ENCODE results near the gene LOXHD1.

The LOXHD1 gene

DNA sequence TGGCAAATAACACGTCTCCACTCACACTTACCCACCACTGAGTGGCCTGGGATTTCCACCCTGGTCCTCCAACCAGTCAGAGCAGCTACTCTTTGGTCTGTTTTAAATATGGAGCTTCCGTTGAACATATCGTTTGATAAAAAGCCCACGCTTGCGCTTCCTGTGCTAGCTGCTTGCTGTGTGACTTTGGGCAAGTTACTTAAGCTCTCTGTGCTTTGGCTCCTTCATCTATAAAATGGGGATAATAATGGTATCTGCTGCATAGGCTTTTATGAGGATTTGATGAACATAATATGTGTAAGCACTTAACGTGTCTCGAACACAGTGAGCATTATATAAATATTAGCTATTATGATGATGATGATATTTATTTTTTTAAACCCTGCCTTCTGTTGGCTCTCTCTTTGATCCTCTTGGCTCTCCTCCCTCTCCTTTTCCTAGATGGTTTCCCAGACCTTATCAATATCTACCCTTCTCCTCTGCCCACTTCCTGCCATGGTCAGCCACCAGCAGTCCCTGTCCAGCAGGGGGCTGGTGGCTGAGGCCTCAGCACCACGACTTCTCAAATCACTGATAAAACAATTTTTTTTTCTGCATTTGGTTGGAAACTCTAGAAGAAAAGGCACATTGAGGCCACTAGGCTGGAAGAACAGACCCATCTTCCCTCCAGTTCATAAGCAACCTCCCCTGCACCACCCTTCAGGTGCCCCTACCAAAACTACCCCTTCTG lies 191.9 kb downstream of the LOXHD1 start:
- no peaks in the 10 kb centered on the region for H3K27me3 ChIP-seq (replicated peaks; ENCODE audit: control insufficient read depth, insufficient read depth, low read length, poor library complexity, severe bottlenecking)
- DNase-seq = no peak
- H3K9me3 ChIP-seq (ENCODE audit: control insufficient read depth, low read length) = no peaks in the 10 kb centered on the region

DNA sequence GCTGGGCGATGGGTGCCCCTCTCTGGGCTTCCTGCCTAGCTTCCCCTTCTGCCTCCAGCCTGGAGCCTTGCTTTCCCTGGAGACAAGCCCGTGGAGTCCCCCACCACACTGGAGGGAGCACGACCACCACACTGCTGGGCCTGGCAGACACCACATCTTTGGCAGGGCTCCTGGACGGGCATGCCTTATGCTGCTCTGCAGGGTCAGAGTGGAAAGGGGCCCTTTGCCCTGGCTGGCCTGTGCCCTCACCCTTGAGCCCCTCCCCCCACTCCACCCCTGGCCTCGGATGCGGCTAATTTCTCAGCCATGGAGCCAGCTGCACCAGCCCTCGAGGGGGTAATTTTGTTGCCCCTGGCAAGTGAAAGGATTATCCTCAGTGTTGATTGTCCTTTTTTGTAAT lies 194.5 kb downstream of the LOXHD1 start:
- Histone ChIP-seq H3K4me1 (ENCODE audit: control insufficient read depth, insufficient read depth, low read length, poor library complexity, severe bottlenecking) (no peaks in the 10 kb centered on the region), H3K36me3 (ENCODE audit: control insufficient read depth, insufficient read depth, low read length) (no peaks in the 10 kb centered on the region), H3K4me3 (ENCODE audit: insufficient read depth, low read depth, low read length, poor library complexity, severe bottlenecking) (no peak overlapping the region), H3K27me3 (replicated peaks; ENCODE audit: control insufficient read depth, insufficient read depth, low read length, poor library complexity, severe bottlenecking) (no peaks in the 10 kb centered on the region), H3K9me3 (ENCODE audit: control insufficient read depth, low read length) (no peaks in the 10 kb centered on the region), H3K27ac (ENCODE audit: insufficient read depth, low read length, poor library complexity, severe bottlenecking) (no peak overlapping the region)
- no peak for DNase-seq

More for the DNA sequence above, 191.9 kb downstream of the LOXHD1 start:
- H3K36me3 ChIP-seq (ENCODE audit: control insufficient read depth, insufficient read depth, low read length) = no peaks in the 10 kb centered on the region
- H3K4me1 ChIP-seq (ENCODE audit: control insufficient read depth, insufficient read depth, low read length, poor library complexity, severe bottlenecking) = no peaks in the 10 kb centered on the region
- H3K27ac ChIP-seq (ENCODE audit: insufficient read depth, low read length, poor library complexity, severe bottlenecking) = no peak overlapping the region
- no peak overlapping the region for H3K4me3 ChIP-seq (ENCODE audit: insufficient read depth, low read depth, low read length, poor library complexity, severe bottlenecking)

DNA sequence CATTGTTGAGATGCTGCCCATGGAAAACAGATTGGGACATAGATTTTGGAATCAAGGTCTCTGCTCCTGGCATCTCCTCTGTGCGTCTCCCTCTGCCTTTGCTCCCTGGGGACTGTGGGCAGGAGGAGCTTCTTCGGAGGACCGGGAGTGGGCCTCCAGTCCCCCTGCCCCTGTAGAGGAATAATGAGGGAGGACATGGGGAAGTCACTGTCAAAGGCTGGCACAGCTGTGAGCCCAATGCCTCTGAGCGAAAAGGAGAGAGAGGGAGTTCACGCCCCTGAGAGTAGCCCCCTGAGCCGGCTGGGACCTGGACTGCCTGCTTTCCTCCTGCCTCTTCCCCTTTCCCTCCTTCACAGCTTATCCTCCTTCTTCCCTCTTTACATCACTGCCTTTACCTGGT lies 195.0 kb downstream of the LOXHD1 start:
- no peak overlapping the region for H3K4me3 ChIP-seq (ENCODE audit: insufficient read depth, low read depth, low read length, poor library complexity, severe bottlenecking)
- no peaks in the 10 kb centered on the region for H3K4me1 ChIP-seq (ENCODE audit: control insufficient read depth, insufficient read depth, low read length, poor library complexity, severe bottlenecking)
- H3K27me3 ChIP-seq (replicated peaks; ENCODE audit: control insufficient read depth, insufficient read depth, low read length, poor library complexity, severe bottlenecking) = no peaks in the 10 kb centered on the region
- DNase-seq = no peak
- H3K9me3 ChIP-seq (ENCODE audit: control insufficient read depth, low read length) = no peaks in the 10 kb centered on the region
- no peak overlapping the region for H3K27ac ChIP-seq (ENCODE audit: insufficient read depth, low read length, poor library complexity, severe bottlenecking)
- H3K36me3 ChIP-seq (ENCODE audit: control insufficient read depth, insufficient read depth, low read length) = no peaks in the 10 kb centered on the region

DNA sequence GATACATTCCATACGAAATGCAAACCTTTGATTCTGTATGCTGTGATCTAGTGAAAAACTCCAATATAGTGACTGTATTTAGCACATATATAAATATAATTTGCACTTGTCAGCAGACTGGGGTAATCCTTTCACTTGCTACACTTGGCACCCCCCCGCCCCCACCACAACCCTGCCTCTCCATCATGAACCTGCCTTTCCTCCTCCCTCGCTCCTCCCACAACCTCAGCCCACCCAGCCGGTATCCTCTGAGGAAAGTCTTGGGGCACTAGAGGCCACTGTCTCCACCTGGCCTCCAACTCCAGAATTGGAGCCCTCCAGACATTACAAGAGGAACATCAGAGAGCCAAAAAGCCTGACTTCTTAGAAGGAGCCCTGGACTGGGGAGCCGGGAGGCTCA lies 196.3 kb downstream of the LOXHD1 start:
- Histone ChIP-seq H3K4me1 (ENCODE audit: control insufficient read depth, insufficient read depth, low read length, poor library complexity, severe bottlenecking) (no peaks in the 10 kb centered on the region), H3K4me3 (ENCODE audit: insufficient read depth, low read depth, low read length, poor library complexity, severe bottlenecking) (no peak overlapping the region), H3K27ac (ENCODE audit: insufficient read depth, low read length, poor library complexity, severe bottlenecking) (no peak overlapping the region), H3K36me3 (ENCODE audit: control insufficient read depth, insufficient read depth, low read length) (no peaks in the 10 kb centered on the region), H3K9me3 (ENCODE audit: control insufficient read depth, low read length) (no peaks in the 10 kb centered on the region), H3K27me3 (replicated peaks; ENCODE audit: control insufficient read depth, insufficient read depth, low read length, poor library complexity, severe bottlenecking) (no peaks in the 10 kb centered on the region)
- DNase-seq = no peak

DNA sequence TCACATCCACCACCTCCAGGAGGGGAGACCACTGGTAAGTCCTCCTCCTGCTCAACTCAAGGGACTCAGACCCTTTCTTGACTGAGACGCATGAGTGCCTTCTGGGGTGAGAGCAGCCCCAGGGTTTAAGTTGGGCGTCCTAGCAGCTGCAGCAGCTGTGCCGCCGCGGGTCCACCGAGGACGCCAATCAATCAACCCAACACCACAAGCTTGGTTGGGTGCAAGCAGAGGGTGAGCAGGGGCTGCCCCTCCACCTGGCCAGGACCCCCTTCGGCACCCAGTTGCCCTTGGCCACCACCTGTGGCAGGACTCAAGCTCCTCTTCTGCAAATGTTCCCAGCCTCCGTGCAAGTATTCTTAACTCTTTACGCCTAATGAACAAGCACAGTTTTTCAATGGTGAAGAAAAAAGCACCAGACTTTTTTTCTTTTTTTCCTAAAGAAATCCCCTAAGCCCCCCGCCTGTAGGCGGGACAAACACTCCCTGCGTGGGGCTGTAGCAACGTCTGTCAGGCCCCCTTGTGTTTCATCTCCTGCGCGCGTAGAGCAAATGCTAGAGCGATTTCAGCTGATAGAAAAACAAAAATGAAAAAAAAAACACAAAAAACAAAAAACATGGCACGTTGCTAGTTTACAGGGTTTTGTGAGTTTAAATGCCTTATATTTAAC lies 197.1 kb downstream of the LOXHD1 start:
- Histone ChIP-seq H3K36me3 (ENCODE audit: control insufficient read depth, insufficient read depth, low read length) (no peaks in the 10 kb centered on the region), H3K9me3 (ENCODE audit: control insufficient read depth, low read length) (no peaks in the 10 kb centered on the region), H3K4me1 (ENCODE audit: control insufficient read depth, insufficient read depth, low read length, poor library complexity, severe bottlenecking) (no peaks in the 10 kb centered on the region), H3K27me3 (replicated peaks; ENCODE audit: control insufficient read depth, insufficient read depth, low read length, poor library complexity, severe bottlenecking) (no peaks in the 10 kb centered on the region), H3K4me3 (ENCODE audit: insufficient read depth, low read depth, low read length, poor library complexity, severe bottlenecking) (no peak overlapping the region), H3K27ac (ENCODE audit: insufficient read depth, low read length, poor library complexity, severe bottlenecking) (no peak overlapping the region)
- no peak for DNase-seq

DNA sequence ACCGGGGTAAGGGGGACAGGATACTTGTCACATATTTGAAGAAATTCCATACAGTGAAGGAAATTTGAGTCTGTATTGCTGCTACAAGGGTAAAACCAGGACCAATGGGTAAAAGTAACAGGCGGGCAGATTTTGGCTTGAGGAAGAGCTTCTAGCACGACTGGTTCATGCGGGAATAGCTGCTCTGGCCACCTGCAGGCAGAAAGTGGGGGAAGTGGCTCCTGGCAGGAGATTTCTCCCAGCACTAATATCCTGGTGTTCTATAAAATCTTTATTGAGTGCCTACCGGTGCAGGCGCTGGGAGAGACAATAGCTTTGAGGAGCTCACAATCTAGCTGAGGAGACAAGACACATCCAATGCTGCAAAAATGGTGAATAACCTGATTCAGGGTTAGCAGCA lies 198.5 kb downstream of the LOXHD1 start:
- H3K9me3 ChIP-seq (ENCODE audit: control insufficient read depth, low read length) = no peaks in the 10 kb centered on the region
- H3K4me3 ChIP-seq (ENCODE audit: insufficient read depth, low read depth, low read length, poor library complexity, severe bottlenecking) = no peak overlapping the region
- no peaks in the 10 kb centered on the region for H3K36me3 ChIP-seq (ENCODE audit: control insufficient read depth, insufficient read depth, low read length)
- no peak overlapping the region for H3K27ac ChIP-seq (ENCODE audit: insufficient read depth, low read length, poor library complexity, severe bottlenecking)
- DNase-seq = no peak
- no peaks in the 10 kb centered on the region for H3K27me3 ChIP-seq (replicated peaks; ENCODE audit: control insufficient read depth, insufficient read depth, low read length, poor library complexity, severe bottlenecking)
- H3K4me1 ChIP-seq (ENCODE audit: control insufficient read depth, insufficient read depth, low read length, poor library complexity, severe bottlenecking) = no peaks in the 10 kb centered on the region

DNA sequence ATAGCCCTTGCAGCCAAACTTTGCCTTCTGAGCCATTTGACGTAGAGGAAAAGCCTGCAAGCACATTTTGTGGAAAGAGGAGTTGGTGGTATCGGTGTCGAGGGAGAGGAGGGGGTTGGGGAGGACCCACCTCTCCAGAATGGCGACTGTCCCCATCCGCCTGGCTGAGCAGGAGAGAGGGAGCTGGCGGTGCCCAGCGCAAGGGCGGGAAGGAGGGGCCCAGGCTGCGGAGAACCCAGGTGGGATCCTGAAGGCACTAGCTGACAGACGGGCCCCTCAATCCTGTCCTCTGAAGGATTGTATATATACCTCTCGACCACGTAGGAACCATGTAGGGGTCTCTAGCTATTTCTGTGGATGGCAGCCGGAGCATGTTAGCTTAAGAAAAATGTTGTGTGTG lies 200.3 kb downstream of the LOXHD1 start:
- no peaks in the 10 kb centered on the region for H3K9me3 ChIP-seq (ENCODE audit: control insufficient read depth, low read length)
- H3K4me3 ChIP-seq (ENCODE audit: insufficient read depth, low read depth, low read length, poor library complexity, severe bottlenecking) = no peak overlapping the region
- no peaks in the 10 kb centered on the region for H3K4me1 ChIP-seq (ENCODE audit: control insufficient read depth, insufficient read depth, low read length, poor library complexity, severe bottlenecking)
- H3K27ac ChIP-seq (ENCODE audit: insufficient read depth, low read length, poor library complexity, severe bottlenecking) = no peak overlapping the region
- no peaks in the 10 kb centered on the region for H3K36me3 ChIP-seq (ENCODE audit: control insufficient read depth, insufficient read depth, low read length)
- no peak for DNase-seq
- H3K27me3 ChIP-seq (replicated peaks; ENCODE audit: control insufficient read depth, insufficient read depth, low read length, poor library complexity, severe bottlenecking) = no peaks in the 10 kb centered on the region

DNA sequence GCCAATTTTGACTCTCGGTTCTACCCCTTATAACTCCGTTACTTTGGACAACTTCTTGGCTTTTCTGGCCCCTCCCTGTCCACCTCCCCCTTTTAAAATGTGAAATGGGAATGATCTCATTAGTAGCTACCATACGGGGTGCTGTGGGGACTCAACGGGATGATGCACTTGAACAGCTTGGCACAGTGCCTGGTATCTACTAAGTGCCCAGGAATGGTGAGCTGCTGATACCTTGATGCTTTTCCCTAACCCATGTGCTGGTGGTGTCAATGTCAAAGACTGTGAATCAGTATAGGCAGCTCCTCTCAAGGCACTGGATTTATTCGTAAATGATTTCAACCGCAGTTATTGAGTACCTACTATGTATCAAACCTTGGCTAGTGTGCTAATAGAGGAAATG lies 204.2 kb downstream of the LOXHD1 start:
- Histone ChIP-seq H3K4me3 (ENCODE audit: insufficient read depth, low read depth, low read length, poor library complexity, severe bottlenecking) (no peak overlapping the region), H3K9me3 (ENCODE audit: control insufficient read depth, low read length) (no peaks in the 10 kb centered on the region), H3K27me3 (replicated peaks; ENCODE audit: control insufficient read depth, insufficient read depth, low read length, poor library complexity, severe bottlenecking) (no peaks in the 10 kb centered on the region), H3K4me1 (ENCODE audit: control insufficient read depth, insufficient read depth, low read length, poor library complexity, severe bottlenecking) (no peaks in the 10 kb centered on the region), H3K27ac (ENCODE audit: insufficient read depth, low read length, poor library complexity, severe bottlenecking) (no peak overlapping the region), H3K36me3 (ENCODE audit: control insufficient read depth, insufficient read depth, low read length) (no peaks in the 10 kb centered on the region)
- no peak for DNase-seq

DNA sequence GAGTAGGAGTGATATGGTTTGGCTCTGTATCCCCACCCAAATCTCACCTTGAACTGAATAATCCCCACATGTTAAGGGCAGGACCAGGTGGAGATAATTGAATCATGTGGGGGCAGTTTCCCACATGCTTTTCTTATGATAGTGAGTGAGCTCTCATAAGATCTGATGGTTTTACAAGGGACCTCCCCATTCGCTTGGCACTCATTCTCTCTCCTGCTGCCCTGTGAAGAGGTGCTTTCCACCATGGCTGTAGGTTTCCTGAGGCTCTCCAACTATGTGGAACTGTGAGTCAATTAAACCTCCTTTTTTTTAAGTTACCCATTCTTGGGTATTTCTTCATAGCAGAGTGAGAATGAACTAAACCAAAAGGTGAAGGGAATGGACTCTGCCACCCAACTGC lies 207.5 kb downstream of the LOXHD1 start:
- H3K4me3 ChIP-seq (ENCODE audit: insufficient read depth, low read depth, low read length, poor library complexity, severe bottlenecking) = no peak overlapping the region
- H3K9me3 ChIP-seq (ENCODE audit: control insufficient read depth, low read length) = no peaks in the 10 kb centered on the region
- no peaks in the 10 kb centered on the region for H3K4me1 ChIP-seq (ENCODE audit: control insufficient read depth, insufficient read depth, low read length, poor library complexity, severe bottlenecking)
- H3K27me3 ChIP-seq (replicated peaks; ENCODE audit: control insufficient read depth, insufficient read depth, low read length, poor library complexity, severe bottlenecking) = no peaks in the 10 kb centered on the region
- no peaks in the 10 kb centered on the region for H3K36me3 ChIP-seq (ENCODE audit: control insufficient read depth, insufficient read depth, low read length)
- DNase-seq = no peak
- H3K27ac ChIP-seq (ENCODE audit: insufficient read depth, low read length, poor library complexity, severe bottlenecking) = no peak overlapping the region

DNA sequence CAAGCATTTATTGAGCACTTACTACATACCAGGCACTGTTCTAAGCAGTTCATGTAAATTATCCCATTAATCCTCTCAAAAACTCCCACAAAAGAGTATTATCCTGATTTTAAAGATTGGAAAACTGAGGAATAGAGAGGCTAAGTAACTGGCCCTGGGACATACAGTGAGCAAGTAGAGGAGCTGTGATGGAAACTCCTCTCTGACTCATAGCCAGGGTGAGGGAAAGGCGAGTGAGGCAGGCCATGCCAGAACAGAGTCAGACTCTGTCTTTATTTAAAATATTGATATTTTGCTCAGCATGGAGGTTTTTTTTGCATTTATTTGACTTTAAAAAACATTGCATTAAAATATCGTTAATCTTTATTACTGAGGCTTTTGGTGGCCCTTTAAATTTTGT lies 208.0 kb downstream of the LOXHD1 start:
- Histone ChIP-seq H3K4me3 (ENCODE audit: insufficient read depth, low read depth, low read length, poor library complexity, severe bottlenecking) (no peak overlapping the region), H3K27me3 (replicated peaks; ENCODE audit: control insufficient read depth, insufficient read depth, low read length, poor library complexity, severe bottlenecking) (no peaks in the 10 kb centered on the region), H3K9me3 (ENCODE audit: control insufficient read depth, low read length) (no peaks in the 10 kb centered on the region), H3K4me1 (ENCODE audit: control insufficient read depth, insufficient read depth, low read length, poor library complexity, severe bottlenecking) (no peaks in the 10 kb centered on the region), H3K27ac (ENCODE audit: insufficient read depth, low read length, poor library complexity, severe bottlenecking) (no peak overlapping the region), H3K36me3 (ENCODE audit: control insufficient read depth, insufficient read depth, low read length) (no peaks in the 10 kb centered on the region)
- no peak for DNase-seq

Measured in effector memory CD4-positive, alpha-beta T cell (primary cell).